GM20431 (cell line): Measurements from ENCODE around the gene DYRK4.

Experiments used
- in situ Hi-C: fragments of 300-500 bp; cut with MseI, MboI; formaldehyde crosslinking; loops from one replicate; pipeline ENCODE4 v1.15.0; 2020; ENCODE audit warnings: low sequenced_read_pairs; ENCODE audit not compliant: unreplicated experiment

The DYRK4 gene

GRCh38 chr12:4607056-4607455 is 45.0 kb downstream of the DYRK4 start:
- in situ Hi-C loops: no loop called here

DNA sequence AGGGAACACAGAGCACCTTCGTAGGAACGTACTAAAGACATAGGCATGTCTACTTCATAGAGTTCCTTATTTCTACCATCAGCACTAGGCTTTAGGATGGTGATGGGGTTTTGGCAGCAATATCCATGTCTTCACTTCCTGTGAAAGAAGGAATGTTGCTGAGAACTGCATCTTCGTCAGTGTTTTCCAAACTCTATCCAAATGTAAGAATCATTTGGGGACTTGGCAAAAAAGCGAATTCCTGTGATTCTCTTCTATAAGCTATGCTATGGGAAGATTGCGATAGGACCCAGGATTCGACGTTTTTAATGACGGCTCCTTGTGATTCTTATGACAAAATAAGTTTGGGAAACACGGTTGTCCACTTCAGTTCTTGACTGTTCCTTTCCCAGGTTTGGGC is 47.1 kb downstream of the DYRK4 start:
- in situ Hi-C loops: no loop called here

DNA sequence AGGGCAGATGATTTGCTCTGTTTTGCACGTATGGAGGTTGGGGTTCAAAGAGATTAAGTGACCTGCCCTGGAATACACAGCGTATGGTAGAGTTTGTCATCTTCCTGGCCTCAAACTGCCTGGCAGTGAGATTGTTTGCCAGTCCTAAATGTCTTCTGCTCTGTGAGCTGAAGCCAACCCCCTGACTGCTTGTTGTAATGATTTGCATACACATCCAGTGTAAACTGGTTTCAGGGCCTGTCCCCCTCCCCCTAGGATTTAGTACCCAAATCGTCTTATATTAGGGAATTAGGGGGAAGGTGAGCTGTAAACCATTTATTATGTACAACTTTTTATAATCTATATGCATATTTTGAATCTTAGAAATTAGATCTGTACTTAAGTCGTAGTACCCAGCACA is 48.5 kb downstream of the DYRK4 start:
- in situ Hi-C loops: no loop called here

- in situ Hi-C loops: no loop called here
These were observed 53.7 kb downstream of the DYRK4 start for GRCh38 chr12:4615667-4616066.

GRCh38 chr12:4621511-4621910 is 59.5 kb downstream of the DYRK4 start:
- in situ Hi-C loops: no loop called here

DNA sequence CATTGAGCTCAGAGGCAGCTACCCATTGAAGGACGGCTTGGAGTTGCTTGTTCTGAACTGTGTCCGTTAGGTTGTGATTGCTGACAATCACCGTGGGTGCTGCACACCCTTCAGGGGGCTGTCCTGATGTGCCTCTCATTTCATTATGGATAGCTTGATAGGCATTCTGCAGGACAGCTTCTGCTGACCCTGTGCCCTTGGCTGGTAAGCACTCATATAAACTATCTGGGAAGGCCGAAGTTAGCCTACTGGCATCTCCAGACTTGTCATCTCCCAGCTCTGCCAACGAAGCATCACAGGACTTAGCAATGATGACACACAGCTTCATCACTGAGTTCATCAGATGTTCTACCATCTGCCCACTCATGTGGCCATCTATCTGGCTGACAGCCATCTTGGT is 64.5 kb downstream of the DYRK4 start:
- in situ Hi-C loops: no loop called here

GRCh38 chr12:4628406-4628805 is 66.4 kb downstream of the DYRK4 start:
- in situ Hi-C loops: no loop called here

DNA sequence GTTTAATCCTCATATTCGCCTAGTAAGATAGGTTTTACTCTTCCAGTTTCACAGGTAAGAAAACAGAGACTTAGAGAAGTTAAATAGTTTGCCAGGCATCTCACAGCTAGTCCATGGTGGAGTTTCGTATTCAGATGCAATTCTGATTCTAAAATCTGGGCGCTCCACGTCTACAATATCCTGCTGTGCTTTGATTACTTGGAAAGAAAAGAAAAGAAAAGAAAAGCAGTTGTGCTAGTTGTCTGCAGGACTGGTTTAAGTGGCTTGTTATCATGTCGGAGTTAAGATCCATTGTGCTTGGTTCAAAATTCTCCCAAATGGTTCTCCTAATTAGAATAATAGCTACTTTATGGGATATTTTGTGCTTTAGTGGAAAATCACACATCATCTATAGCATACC is 68.3 kb downstream of the DYRK4 start:
- in situ Hi-C loops: no loop called here

- in situ Hi-C loops: no loop called here
These were observed 81.7 kb downstream of the DYRK4 start for GRCh38 chr12:4643747-4644146.

DNA sequence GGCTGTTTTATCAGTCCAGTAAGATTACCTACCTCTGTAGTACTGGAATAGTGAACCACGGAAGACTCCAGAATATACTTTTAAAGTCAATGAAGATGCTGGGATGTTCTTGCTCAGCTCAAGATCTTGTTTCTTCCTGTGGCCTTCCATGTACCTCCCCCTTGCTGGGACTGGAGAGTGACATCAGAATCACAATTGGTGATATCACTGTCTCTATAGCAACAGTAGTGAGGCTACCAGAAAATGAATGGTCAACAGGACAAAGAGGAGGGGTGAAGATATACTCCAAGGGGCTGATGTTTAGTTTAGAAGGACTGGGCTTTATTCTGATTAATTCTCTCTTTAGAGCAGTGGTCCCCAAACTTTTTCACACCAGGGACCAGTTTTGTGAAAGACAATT is 83.0 kb downstream of the DYRK4 start:
- in situ Hi-C loops: no loop called here

GRCh38 chr12:4648104-4648500 is 86.1 kb downstream of the DYRK4 start:
- in situ Hi-C loops: no loop called here

GRCh38 chr12:4648501-4649357 is 86.7 kb downstream of the DYRK4 start, which contains the start of the genes AKAP3 and NDUFA9:
TSS of gene AKAP3 (minus strand) at chr12:4649051. CDS start at chr12:4638196, 10,855 bp downstream.
TSS of gene NDUFA9 (plus strand) at chr12:4649114. CDS start at chr12:4649127, 13 bp downstream.
- in situ Hi-C loops: no loop called here

- in situ Hi-C loops: no loop called here
These were observed 87.3 kb downstream of the DYRK4 start for GRCh38 chr12:4649358-4649661.

DNA sequence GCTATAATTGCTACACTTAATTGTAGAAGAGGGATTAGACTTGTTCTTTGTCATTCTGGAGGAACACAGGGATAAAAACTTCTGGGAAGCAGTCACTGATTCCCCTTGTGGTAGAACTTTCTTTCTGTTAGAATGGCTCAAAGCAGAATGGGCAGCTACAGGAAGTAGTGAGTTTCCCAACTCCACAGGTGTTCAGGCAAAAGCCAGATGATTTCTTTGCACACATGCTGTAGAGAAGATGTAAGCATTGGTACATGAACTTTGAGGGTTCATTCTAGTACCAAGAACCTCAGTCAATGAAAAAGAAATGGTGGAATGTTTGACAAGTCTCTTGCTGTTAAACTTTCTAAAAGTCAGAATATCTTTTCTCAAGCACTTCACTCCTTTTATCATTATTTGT is 91.2 kb downstream of the DYRK4 start:
- in situ Hi-C loops: no loop called here

DNA sequence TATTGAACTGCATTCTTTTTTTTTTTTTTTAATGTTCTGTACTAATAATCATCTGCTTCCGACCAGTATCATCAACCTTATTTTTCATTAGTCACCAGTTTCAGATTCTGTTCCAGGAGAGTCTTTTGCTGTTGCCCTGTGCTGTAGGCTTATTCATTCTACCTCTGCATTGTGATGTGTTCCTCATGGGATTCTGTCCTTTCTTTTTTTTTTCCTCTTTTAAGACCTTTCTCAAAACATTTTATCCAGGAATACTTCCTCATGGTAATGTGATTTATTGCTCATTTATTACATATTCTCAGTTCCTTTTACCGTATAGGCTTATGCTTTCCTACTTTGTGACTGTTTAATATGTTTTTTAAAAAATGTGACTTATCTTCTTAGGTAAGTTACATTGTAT is 91.7 kb downstream of the DYRK4 start:
- in situ Hi-C loops: no loop called here
